Tibial nerve (tissue), 3 donors: ENCODE results near the gene CPNE4.

Experiments
- POLR2A ChIP-seq, 2 donors: fragments of 450-650 bp; IDR thresholded peaks; one replicate each; pipeline ENCODE4 v1.6.1; 2017; ENCODE audit warnings: antibody characterized with exemption in 2 of 2, mild to moderate bottlenecking in 2 of 2, moderate library complexity in 2 of 2
- TF ChIP-seq, protein P1 (sequence below), 5 experiments: fragments of 200-600 bp in 3 of 5; fragments of 450-650 bp in 2 of 5; sonication (generic) in 3 of 5; IDR thresholded peaks; one replicate each; pipeline ENCODE4 v1.5.1; 2016 to 2019; ENCODE audit warnings: antibody characterized with exemption in 5 of 5, mild to moderate bottlenecking in 3 of 5, moderate library complexity in 2 of 5

DNA sequence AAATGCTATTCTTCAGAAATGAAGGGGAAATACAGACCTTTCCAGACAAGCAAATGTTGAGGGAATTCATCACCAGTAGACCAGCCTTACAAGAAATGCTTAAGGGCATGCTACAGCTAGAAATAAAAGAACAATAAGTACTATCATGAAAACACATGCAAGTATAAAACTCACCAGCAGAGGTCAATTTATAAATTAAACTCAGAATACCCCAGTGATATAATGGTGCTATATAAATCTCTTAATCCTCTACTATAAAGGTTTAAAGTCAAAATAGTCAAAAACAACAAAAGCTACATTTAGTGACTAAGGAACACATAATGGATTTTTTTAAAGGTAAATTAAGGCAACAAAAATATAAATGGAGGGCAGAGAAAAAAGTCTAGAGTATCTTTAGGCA lies 142.5 kb downstream of the CPNE4 start:
- TF ChIP-seq, protein P1, sequence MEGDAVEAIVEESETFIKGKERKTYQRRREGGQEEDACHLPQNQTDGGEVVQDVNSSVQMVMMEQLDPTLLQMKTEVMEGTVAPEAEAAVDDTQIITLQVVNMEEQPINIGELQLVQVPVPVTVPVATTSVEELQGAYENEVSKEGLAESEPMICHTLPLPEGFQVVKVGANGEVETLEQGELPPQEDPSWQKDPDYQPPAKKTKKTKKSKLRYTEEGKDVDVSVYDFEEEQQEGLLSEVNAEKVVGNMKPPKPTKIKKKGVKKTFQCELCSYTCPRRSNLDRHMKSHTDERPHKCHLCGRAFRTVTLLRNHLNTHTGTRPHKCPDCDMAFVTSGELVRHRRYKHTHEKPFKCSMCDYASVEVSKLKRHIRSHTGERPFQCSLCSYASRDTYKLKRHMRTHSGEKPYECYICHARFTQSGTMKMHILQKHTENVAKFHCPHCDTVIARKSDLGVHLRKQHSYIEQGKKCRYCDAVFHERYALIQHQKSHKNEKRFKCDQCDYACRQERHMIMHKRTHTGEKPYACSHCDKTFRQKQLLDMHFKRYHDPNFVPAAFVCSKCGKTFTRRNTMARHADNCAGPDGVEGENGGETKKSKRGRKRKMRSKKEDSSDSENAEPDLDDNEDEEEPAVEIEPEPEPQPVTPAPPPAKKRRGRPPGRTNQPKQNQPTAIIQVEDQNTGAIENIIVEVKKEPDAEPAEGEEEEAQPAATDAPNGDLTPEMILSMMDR (IDR thresholded peaks at IDR 0.05), result no peak
- TF ChIP-seq POLR2A (IDR thresholded peaks at IDR 0.05), result no peak
